ENCODE results near the gene HOXA13. TPM values are rescaled to one million over a fixed set of nuclear protein-coding genes. Genes with fewer than 3 reads are reported as not detected.

Gene HOXA13
- total RNA-seq, 1 experiment from 2014 or later, result 0.35 TPM

- Histone ChIP-seq H3K4me1 (replicated peaks; ENCODE audit: insufficient read depth) (no peaks in the 10 kb centered on the region), H3K36me3 (ENCODE audit: low read depth) (no peaks in the 10 kb centered on the region), H2AFZ (no peak overlapping the region), H3F3A (ENCODE audit: insufficient read depth, low read depth) (no peaks in the 10 kb centered on the region), H3K9me3 (ENCODE audit: insufficient read depth, low read depth) (no peaks in the 10 kb centered on the region), H3K4me2 (no peak overlapping the region), H3K79me2 (ENCODE audit: low read depth) (no peaks in the 10 kb centered on the region), H3K4me3 (no peak overlapping the region), H4K20me1 (ENCODE audit: insufficient read depth) (no peaks in the 10 kb centered on the region), H3K27me3 (ENCODE audit: insufficient read depth, low read depth) (no peaks in the 10 kb centered on the region), H3K9me2 (ENCODE audit: insufficient read depth) (no peaks in the 10 kb centered on the region), H3K27ac (no peak overlapping the region)
- POLR2A ChIA-PET (ENCODE audit: unreplicated experiment), result no interaction called here
- no peak for TF ChIP-seq EZH2 (IDR thresholded peaks at IDR 0.05; ENCODE audit: low read depth)
- no peak for TF ChIP-seq CTCF (conservative IDR thresholded peaks at IDR 0.05)
- no TSS peak for BruUV-seq (replicated peaks)
- intact Hi-C loops (cut with micrococcal nuclease; ENCODE audit: unreplicated experiment), result no loop called here
- CTCF ChIA-PET, result no interaction called here
- DNase-seq, result no peak
These were observed 20.6 kb upstream of the HOXA13 start for GRCh38 chr7:27220440-27220955.

DNA sequence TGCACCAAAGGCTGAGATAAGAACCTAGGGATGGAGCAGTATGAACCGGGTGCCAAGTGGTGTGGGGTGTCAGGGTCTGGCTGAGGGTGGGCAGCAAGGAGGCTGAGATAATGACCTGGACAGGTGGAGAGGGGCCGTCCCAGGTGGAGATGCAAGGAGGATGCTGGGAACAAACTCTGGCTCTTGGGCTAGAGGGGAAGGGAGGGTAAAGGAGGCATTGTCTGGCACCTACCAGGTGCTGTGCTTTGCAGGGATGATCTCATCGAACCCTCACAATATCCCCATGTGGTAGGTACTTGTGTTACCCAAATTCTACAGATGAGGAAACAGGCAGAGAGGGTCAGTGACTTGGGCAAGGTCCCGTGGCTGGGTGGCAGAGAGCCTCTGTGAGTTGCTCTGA lies 19.9 kb upstream of the HOXA13 start:
- ChIA-PET POLR2A (ENCODE audit: unreplicated experiment) (no interaction called here), CTCF (no interaction called here)
- H3K27me3 ChIP-seq (ENCODE audit: insufficient read depth, low read depth), result no peaks in the 10 kb centered on the region
- H4K20me1 ChIP-seq (ENCODE audit: insufficient read depth), result no peaks in the 10 kb centered on the region
- H3F3A ChIP-seq (ENCODE audit: insufficient read depth, low read depth), result no peaks in the 10 kb centered on the region
- H2AFZ ChIP-seq, result no peak overlapping the region
- no peaks in the 10 kb centered on the region for H3K9me3 ChIP-seq (ENCODE audit: insufficient read depth, low read depth)
- H3K4me3 ChIP-seq, result no peak overlapping the region
- DNase-seq, result no peak
- no peaks in the 10 kb centered on the region for H3K4me1 ChIP-seq (replicated peaks; ENCODE audit: insufficient read depth)
- H3K9me2 ChIP-seq (ENCODE audit: insufficient read depth), result no peaks in the 10 kb centered on the region
- TF ChIP-seq CTCF (conservative IDR thresholded peaks at IDR 0.05) (no peak), EZH2 (IDR thresholded peaks at IDR 0.05; ENCODE audit: low read depth) (no peak)
- H3K36me3 ChIP-seq (ENCODE audit: low read depth), result no peaks in the 10 kb centered on the region
- intact Hi-C loops (cut with micrococcal nuclease; ENCODE audit: unreplicated experiment), result no loop called here
- H3K27ac ChIP-seq, result no peak overlapping the region
- no peaks in the 10 kb centered on the region for H3K79me2 ChIP-seq (ENCODE audit: low read depth)
- BruUV-seq (replicated peaks), result no TSS peak
- H3K4me2 ChIP-seq, result no peak overlapping the region

- DNase-seq, result no peak
- H3K9me3 ChIP-seq (ENCODE audit: insufficient read depth, low read depth), result no peaks in the 10 kb centered on the region
- no peak overlapping the region for H3K27ac ChIP-seq
- no peaks in the 10 kb centered on the region for H4K20me1 ChIP-seq (ENCODE audit: insufficient read depth)
- H3K4me2 ChIP-seq, result no peak overlapping the region
- TF ChIP-seq CTCF (conservative IDR thresholded peaks at IDR 0.05) (no peak), EZH2 (IDR thresholded peaks at IDR 0.05; ENCODE audit: low read depth) (no peak)
- no peaks in the 10 kb centered on the region for H3K9me2 ChIP-seq (ENCODE audit: insufficient read depth)
- ChIA-PET POLR2A (ENCODE audit: unreplicated experiment) (no interaction called here), CTCF (interaction anchor here (0.6 kb wide), 1 partner anchor 10 kb away, joined by 5 read pairs; no protein-coding TSS in a partner anchor)
- H3K27me3 ChIP-seq (ENCODE audit: insufficient read depth, low read depth), result no peaks in the 10 kb centered on the region
- H3K36me3 ChIP-seq (ENCODE audit: low read depth), result no peaks in the 10 kb centered on the region
- no peak overlapping the region for H3K4me3 ChIP-seq
- no peaks in the 10 kb centered on the region for H3K4me1 ChIP-seq (replicated peaks; ENCODE audit: insufficient read depth)
- intact Hi-C loops (cut with micrococcal nuclease; ENCODE audit: unreplicated experiment), result no loop called here
- H3K79me2 ChIP-seq (ENCODE audit: low read depth), result no peaks in the 10 kb centered on the region
- H3F3A ChIP-seq (ENCODE audit: insufficient read depth, low read depth), result no peaks in the 10 kb centered on the region
- H2AFZ ChIP-seq, result no peak overlapping the region
- BruUV-seq (replicated peaks), result no TSS peak
These were observed 18.1 kb upstream of the HOXA13 start for GRCh38 chr7:27217951-27218350.
